Keratinocyte (primary cell): Measurements from ENCODE around the gene ATP11B.

Source experiments
- EZH2 ChIP-seq: IDR thresholded peaks from one replicate; pipeline ENCODE4 v1.6.1; 2012; ENCODE audit warnings: inconsistent platforms, mild to moderate bottlenecking, low read length, moderate library complexity
- TF ChIP-seq, protein P1 (sequence below), 3 experiments: IDR thresholded peaks in 1 of 3; conservative IDR thresholded peaks in 1 of 3; optimal IDR thresholded peaks in 1 of 3; 2 replicates in 2 of 3; 3 replicates in 1 of 3; pipeline versions ENCODE3 to v1.5.1; 2011; ENCODE audit warnings: low read length in 3 of 3, mild to moderate bottlenecking in 3 of 3, moderate library complexity in 2 of 3, control low read depth in 1 of 3, inconsistent platforms in 1 of 3; ENCODE audit not compliant: insufficient read depth in 2 of 3; ENCODE audit errors: extremely low read depth in 1 of 3

DNA sequence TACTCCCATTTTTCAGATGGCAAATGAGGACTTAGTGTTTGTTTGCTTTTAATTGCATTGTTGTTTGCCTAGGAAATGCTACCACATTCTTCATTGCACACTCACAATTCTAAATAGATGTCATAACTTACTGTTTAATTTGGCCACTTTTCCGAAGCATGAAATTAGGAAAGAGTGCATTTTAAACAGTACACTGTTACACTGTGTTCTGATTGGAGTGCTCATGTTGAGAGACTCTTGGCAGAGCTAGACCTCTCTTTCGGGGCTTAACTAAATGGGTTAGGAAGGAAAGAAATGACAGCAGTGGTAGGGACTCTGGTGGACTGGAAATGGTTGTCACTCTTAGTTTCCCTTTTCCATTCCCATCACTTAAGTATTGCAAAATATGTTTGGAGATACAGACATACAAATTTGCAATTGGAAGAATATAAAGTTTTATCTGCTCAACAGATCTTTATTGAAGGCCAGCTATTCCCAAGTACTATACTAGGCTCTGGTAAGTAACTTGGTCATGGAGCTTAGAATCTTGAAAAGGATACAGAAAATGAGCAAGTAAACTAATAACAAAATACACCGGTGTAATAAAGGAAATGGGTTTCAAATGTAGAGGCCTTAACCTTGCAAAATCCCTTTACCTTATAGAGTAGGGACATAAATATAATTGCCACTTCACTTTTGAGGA lies 96.8 kb downstream of the ATP11B start:
- TF ChIP-seq, protein P1, sequence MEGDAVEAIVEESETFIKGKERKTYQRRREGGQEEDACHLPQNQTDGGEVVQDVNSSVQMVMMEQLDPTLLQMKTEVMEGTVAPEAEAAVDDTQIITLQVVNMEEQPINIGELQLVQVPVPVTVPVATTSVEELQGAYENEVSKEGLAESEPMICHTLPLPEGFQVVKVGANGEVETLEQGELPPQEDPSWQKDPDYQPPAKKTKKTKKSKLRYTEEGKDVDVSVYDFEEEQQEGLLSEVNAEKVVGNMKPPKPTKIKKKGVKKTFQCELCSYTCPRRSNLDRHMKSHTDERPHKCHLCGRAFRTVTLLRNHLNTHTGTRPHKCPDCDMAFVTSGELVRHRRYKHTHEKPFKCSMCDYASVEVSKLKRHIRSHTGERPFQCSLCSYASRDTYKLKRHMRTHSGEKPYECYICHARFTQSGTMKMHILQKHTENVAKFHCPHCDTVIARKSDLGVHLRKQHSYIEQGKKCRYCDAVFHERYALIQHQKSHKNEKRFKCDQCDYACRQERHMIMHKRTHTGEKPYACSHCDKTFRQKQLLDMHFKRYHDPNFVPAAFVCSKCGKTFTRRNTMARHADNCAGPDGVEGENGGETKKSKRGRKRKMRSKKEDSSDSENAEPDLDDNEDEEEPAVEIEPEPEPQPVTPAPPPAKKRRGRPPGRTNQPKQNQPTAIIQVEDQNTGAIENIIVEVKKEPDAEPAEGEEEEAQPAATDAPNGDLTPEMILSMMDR (optimal IDR thresholded peaks at IDR 0.05 in 1 of 3, IDR thresholded peaks at IDR 0.05 in 1 of 3, conservative IDR thresholded peaks at IDR 0.05 in 1 of 3; ENCODE audit: extremely low read depth in 1 of 3, insufficient read depth in 2 of 3, low read length in 3 of 3): no peak
- no peak for TF ChIP-seq EZH2
